ENCODE results near the gene FOXN3.
A peak's percentile ranks its signal among the peaks of the same experiment; 100 is the strongest.

FOXN3 gene

DNA sequence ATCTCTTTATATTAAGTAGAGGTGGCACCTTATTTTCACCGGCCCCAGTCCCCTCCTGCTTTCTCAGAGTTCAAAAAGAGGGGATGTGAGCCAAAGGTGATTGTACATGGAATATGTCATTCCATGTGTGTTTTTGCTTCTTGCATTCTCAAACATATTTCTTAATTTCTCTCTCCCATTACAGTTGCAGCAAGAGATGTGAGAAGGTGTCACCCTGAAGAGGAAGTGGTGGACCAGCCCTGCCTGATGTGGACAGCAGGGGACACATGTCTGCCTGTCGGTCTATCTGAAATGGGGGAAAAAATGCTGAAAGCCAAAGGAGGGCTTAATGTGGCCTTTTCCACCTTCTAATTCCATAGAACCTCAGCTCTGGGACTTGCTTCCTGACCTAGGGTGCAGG is 1.9 kb upstream of the FOXN3 start:
- Histone ChIP-seq H3K36me3 (replicated peaks; ENCODE audit: low read depth, low read length) (peaks cover 7% of the 10 kb centered on the region), H4K20me1 (ENCODE audit: insufficient read depth, low read length) (no peaks in the 10 kb centered on the region), H3K27ac (ENCODE audit: low read length) (no peak overlapping the region), H2AFZ (ENCODE audit: low read depth, low read length) (no peak overlapping the region), H3K27me3 (ENCODE audit: low read depth, low read length) (no peaks in the 10 kb centered on the region), H3K9ac (ENCODE audit: low read length) (no peak overlapping the region), H3K9me3 (ENCODE audit: insufficient read depth, low read length) (no peaks in the 10 kb centered on the region), H3K4me2 (ENCODE audit: low read length) (no peak overlapping the region), H3K4me1 (ENCODE audit: low read length) (peaks cover 15% of the 10 kb centered on the region), H3K4me3 (ENCODE audit: low read length) (no peak overlapping the region), H3K79me2 (ENCODE audit: low read length) (peaks cover 17% of the 10 kb centered on the region)
- no peak for TF ChIP-seq EZH2phosphoT487 (IDR thresholded peaks at IDR 0.05; ENCODE audit: low read depth)
- TF ChIP-seq, protein P1, sequence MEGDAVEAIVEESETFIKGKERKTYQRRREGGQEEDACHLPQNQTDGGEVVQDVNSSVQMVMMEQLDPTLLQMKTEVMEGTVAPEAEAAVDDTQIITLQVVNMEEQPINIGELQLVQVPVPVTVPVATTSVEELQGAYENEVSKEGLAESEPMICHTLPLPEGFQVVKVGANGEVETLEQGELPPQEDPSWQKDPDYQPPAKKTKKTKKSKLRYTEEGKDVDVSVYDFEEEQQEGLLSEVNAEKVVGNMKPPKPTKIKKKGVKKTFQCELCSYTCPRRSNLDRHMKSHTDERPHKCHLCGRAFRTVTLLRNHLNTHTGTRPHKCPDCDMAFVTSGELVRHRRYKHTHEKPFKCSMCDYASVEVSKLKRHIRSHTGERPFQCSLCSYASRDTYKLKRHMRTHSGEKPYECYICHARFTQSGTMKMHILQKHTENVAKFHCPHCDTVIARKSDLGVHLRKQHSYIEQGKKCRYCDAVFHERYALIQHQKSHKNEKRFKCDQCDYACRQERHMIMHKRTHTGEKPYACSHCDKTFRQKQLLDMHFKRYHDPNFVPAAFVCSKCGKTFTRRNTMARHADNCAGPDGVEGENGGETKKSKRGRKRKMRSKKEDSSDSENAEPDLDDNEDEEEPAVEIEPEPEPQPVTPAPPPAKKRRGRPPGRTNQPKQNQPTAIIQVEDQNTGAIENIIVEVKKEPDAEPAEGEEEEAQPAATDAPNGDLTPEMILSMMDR (IDR thresholded peaks at IDR 0.05; ENCODE audit: low read depth, low read length), result no peak

DNA sequence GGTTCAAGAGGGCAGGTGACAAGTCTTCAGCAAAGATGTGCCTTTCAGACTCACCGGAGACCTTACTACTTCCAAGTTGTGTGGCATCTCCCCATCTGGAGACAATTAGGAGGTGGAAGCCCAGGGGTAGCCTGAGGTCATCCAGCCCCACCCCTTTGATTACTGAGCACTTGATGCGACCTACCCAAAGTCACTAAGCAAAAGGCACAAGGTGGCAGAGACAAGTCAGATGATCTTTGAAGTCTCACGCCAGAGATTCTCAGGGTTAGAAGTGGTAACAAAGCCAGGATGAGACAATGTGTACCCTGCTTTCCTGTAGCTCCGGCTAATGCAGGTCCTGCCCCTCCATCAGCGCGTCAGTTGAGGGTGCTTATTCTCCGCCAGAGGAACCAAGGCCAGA is 1.4 kb upstream of the FOXN3 start:
- peak overlapping the region; percentile 79 for H3K9ac ChIP-seq (ENCODE audit: low read length)
- no peak overlapping the region for H3K27ac ChIP-seq (ENCODE audit: low read length)
- TF ChIP-seq, protein P1 (IDR thresholded peaks at IDR 0.05; ENCODE audit: low read depth, low read length), result no peak
- TF ChIP-seq EZH2phosphoT487 (IDR thresholded peaks at IDR 0.05; ENCODE audit: low read depth), result no peak
- H2AFZ ChIP-seq (ENCODE audit: low read depth, low read length), result no peak overlapping the region
- H3K36me3 ChIP-seq (replicated peaks; ENCODE audit: low read depth, low read length), result peaks cover 7% of the 10 kb centered on the region
- no peaks in the 10 kb centered on the region for H4K20me1 ChIP-seq (ENCODE audit: insufficient read depth, low read length)
- peak overlapping the region; percentile 92 for H3K4me3 ChIP-seq (ENCODE audit: low read length)
- H3K79me2 ChIP-seq (ENCODE audit: low read length), result peaks cover 17% of the 10 kb centered on the region
- peaks cover 12% of the 10 kb centered on the region for H3K4me1 ChIP-seq (ENCODE audit: low read length)
- no peaks in the 10 kb centered on the region for H3K27me3 ChIP-seq (ENCODE audit: low read depth, low read length)
- peak overlapping the region; percentile 91 for H3K4me2 ChIP-seq (ENCODE audit: low read length)
- H3K9me3 ChIP-seq (ENCODE audit: insufficient read depth, low read length), result no peaks in the 10 kb centered on the region

DNA sequence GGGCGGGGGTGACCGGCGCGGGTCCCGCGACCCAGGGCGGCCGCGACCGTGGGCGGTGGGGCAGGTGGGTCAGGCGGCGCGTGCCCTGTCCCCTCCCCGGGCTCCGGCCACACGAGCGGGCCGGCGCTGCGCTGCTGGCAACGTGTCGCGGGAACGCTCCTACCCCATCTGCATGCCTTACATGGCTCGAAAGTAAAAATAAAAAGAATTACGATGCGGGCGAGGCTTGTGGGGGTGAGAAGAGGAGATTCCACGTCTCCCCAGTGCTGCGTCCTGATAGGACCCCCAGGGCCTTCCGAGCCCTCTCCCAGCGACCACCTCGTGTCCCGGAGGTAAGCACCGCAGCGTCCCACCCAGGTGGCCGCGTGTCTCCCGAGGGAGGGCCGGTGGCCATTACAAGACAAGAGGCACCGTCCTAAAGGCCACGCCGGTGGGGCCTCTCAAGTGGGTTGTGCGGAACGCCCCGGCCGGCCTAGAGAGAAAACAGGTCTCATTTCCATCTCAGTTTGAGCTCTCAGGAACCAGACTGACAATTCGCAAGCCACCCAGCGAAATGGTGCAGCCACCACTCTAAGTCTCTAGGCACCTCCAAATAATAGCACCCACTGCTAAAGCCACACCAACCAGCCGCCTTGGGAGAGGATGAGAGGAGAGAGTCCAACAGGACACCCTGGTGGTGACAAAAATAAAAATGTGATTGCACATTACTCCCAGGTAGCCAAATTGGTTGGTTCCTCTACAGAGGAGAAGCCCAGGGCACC is 612 bp upstream of the FOXN3 start:
- Histone ChIP-seq H3K9me3 (ENCODE audit: insufficient read depth, low read length) (no peaks in the 10 kb centered on the region), H3K79me2 (ENCODE audit: low read length) (peaks cover 17% of the 10 kb centered on the region)

More for the DNA sequence above, 612 bp upstream of the FOXN3 start:
- H3K27ac ChIP-seq (ENCODE audit: low read length), result peak overlapping the region; percentile 73
- H3K36me3 ChIP-seq (replicated peaks; ENCODE audit: low read depth, low read length), result peaks cover 7% of the 10 kb centered on the region
- no peaks in the 10 kb centered on the region for H3K27me3 ChIP-seq (ENCODE audit: low read depth, low read length)
- TF ChIP-seq EZH2phosphoT487 (IDR thresholded peaks at IDR 0.05; ENCODE audit: low read depth), result no peak
- TF ChIP-seq, protein P1 (IDR thresholded peaks at IDR 0.05; ENCODE audit: low read depth, low read length), result peak; percentile 67
- H4K20me1 ChIP-seq (ENCODE audit: insufficient read depth, low read length), result peaks cover 3% of the 10 kb centered on the region; the same call in 1 of the 2 replicates
- H3K4me1 ChIP-seq (ENCODE audit: low read length), result peaks cover 12% of the 10 kb centered on the region
- H3K9ac ChIP-seq (ENCODE audit: low read length), result peak overlapping the region; percentile 79
- H2AFZ ChIP-seq (ENCODE audit: low read depth, low read length), result peak overlapping the region; percentile 87
- H3K4me2 ChIP-seq (ENCODE audit: low read length), result peak overlapping the region; percentile 91
- peak overlapping the region; percentile 92 for H3K4me3 ChIP-seq (ENCODE audit: low read length)

Data from OCI-LY3 (cell line).